Activated T-cell treated with anti-CD3 and anti-CD28 coated beads, Interleukin-2, amount 50 U/mL, for 1 hour (primary cell): ENCODE results near the gene CCAR1.
"Not testable (repeated sequence)": the region's sequence is repeated elsewhere in the genome, so short reads cannot be mapped to it uniquely, and the experiment has no call there.

Experiments used
- DNase-seq: peaks from one replicate; pipeline ENCODE4 v3.0.0-alpha.2; 2020

The CCAR1 gene, protein sequence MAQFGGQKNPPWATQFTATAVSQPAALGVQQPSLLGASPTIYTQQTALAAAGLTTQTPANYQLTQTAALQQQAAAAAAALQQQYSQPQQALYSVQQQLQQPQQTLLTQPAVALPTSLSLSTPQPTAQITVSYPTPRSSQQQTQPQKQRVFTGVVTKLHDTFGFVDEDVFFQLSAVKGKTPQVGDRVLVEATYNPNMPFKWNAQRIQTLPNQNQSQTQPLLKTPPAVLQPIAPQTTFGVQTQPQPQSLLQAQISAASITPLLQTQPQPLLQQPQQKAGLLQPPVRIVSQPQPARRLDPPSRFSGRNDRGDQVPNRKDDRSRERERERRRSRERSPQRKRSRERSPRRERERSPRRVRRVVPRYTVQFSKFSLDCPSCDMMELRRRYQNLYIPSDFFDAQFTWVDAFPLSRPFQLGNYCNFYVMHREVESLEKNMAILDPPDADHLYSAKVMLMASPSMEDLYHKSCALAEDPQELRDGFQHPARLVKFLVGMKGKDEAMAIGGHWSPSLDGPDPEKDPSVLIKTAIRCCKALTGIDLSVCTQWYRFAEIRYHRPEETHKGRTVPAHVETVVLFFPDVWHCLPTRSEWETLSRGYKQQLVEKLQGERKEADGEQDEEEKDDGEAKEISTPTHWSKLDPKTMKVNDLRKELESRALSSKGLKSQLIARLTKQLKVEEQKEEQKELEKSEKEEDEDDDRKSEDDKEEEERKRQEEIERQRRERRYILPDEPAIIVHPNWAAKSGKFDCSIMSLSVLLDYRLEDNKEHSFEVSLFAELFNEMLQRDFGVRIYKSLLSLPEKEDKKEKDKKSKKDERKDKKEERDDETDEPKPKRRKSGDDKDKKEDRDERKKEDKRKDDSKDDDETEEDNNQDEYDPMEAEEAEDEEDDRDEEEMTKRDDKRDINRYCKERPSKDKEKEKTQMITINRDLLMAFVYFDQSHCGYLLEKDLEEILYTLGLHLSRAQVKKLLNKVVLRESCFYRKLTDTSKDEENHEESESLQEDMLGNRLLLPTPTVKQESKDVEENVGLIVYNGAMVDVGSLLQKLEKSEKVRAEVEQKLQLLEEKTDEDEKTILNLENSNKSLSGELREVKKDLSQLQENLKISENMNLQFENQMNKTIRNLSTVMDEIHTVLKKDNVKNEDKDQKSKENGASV

DNA sequence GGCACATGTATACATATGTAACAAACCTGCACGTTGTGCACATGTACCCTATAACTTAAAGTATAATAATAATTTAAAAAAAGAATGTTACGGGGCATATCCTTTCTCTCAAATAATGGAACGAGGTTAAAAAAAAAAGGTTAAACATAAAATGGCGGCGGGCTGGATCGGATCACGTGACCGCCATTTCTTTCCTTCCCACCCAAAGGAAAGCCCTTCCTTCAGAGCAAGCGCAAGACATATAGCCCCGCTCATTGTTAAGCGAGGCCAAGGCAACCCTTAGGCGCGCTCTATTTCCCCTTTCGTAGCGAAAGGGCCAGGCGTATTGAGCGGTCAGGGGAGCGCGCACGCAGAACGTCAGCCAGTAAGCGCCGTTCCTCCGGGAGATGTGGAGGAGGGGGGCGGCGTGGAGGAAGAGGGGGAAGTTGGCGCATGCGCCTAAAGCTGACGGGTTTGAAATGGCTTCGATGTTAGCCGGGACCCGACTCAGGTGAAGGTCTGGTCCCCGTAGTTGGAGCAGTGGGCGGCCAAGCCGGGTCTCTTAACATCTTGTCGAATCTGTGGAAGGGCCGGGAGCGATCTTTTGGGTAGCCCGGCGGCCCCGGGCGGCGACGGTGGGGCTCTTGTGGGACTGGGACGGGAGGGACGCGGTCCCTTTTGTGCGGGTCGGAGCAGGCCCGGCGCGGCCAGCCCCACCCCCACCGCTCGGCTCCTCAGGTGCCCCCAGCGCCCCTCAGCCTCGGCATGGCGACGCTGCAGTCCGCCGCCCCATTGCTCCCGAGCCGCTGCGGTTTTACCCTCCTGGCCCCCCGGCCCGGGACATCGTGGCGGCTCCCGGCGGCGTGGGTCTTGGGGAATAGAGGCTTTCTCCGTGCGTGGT is at the start of gene CCAR1:
TSS of gene CCAR1 (plus strand) at position 447 of the 880 bp plus-strand sequence. CDS start 1,266 bp downstream, outside the sequence.
- DNase-seq, result peak; percentile 94

DNA sequence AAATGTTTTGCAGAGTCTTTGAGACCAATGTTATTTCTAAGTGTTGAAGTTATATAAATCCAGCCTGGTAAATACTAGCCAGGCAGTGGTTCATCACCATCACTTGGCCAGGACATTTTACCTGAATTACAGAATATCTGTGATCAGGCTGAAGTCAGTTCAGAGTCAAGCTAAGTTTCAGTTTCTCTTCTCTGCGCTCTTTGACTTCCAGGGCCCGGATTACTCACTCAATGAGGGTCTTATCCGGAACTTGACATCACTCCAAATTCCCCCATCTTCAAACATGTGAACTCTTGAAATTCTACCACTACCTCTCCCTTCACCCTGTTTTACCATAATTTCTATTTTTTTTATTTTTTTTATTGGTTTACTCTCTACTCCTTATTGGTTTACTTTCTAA is 36.6 kb upstream of the CCAR1 start:
- no peak for DNase-seq

DNA sequence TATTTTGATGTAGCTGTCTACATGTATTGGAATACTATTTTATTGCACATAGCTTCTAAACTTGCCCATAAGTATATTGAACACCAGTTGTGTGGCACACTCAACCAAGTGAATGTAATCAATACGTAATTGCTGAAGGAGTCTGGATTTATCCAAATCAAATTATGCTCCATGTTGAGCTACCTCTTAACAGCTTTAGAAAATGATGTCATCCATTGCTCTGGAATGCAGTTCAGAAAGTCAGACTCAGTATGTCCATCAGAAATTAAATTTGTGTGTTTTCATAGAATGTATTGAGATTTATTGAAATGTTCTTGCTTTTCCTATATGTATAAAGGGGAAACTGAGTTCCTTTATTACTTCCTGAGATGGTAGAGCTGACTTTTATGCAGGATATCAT is 25.0 kb upstream of the CCAR1 start:
- DNase-seq, result no peak

DNA sequence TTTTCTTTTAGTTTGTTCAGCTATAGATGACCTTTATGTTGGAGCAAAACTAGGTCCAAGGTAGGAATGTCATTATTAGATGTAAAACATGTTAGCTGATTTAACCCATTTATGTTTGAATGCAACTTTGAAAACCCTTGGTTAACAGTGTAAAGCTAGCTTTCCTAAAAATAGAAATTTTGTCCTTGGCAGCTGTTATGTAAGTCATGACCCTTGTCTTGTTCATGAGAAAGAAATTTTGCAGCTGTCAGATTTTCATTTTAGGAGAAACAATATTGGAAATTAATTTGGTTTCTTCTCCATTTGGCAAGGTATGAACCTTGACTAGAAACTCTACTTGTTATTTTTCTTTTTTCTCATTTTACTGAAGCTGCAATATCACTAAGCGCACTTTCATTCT is 23.9 kb upstream of the CCAR1 start:
- no peak for DNase-seq

DNA sequence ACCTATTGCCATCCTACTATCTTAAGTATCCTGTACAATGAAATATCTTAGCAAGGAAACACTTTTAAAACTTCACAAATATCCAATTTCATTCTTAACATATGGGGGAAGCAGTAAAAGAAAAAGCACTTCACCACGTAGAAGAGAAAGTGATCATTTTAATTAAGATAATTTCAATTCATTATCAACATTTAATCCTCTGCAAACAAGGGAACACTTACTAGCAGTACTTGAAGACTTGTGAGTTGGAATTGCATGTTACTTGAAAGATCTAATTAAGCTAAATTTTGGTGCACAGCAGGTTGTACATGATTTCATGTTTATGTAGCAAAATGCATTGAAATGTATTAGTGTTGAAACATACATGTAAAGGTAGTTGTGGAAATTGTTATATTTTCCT is 20.8 kb upstream of the CCAR1 start:
- DNase-seq, result no peak

DNA sequence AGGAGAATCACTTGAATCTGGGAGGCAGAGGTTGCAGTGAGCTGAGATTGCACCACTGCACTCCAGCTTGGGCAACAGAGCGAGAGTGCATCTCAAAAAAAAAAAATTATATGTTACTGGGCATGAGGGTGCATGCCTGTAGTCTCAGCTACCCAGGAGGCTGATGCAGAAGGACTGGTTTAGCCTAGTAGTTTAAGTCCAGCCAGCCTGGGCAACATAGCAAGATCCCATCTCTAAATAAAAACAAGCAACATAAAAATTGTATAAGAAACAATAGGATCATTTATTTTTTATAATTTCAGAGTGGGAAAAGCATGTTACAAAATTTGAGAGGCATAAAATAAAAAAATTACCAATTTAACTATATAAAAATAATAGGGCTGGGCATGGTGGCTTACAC is 15.5 kb upstream of the CCAR1 start:
- DNase-seq, result no peak

DNA sequence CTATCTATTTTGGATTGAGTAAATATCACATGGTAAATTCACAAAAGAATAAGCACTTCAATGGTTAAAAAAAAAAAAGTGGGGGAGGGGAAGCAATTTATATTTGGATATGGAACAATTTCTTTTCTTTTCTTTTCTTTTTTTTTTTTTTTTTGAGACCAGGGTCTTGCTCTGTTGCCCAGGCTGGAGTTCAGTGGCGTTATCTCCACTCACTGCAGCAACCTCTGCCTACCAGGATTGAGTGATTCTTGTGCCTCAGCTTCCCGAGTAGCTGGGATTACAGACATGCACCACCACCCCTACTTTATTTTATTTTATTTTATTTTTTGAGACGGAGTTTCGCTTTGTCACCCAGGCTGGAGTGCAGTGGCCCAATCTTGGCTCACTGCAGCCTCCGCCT is 12.1 kb upstream of the CCAR1 start:
- not testable (repeated sequence) for DNase-seq

DNA sequence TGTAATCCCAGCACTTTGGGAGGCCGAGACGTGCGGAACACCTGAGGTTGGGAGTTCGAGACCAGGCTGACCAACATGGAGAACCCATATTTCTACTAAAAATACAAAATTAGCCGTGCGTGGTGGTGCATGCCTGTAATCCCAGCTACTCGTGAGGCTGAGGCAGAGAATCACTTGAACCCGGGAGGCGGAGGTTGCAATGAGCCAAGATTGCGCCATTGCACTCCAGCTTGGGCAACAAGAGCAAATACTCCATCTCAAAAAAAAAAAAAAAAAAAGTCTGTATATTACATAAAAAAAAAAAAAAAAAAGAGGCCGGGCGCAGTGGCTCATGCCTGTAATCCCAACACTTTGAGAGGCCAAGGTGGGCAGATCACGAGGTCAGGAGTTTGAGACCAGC is 8.0 kb upstream of the CCAR1 start:
- not testable (repeated sequence) for DNase-seq

DNA sequence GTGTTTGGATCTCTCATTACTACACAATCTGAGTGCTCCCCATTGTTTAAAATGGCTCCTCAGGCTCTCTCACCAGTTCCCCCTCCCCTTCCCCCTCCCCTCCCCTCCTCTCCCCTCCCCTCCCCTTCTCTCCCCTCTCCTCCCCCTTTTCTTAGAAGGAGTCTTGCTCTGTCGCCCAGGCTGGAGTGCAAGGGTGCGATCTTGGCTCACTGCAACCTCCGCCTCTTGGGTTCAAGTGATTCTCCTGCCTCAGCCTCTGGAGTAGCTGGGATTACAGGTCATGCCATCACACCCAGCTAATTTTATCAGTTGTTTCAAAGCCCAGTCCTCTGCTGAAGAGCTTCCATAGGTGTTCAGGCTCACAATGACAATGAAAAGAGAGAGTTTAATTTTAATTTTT is 3.6 kb upstream of the CCAR1 start:
- DNase-seq, result no peak

DNA sequence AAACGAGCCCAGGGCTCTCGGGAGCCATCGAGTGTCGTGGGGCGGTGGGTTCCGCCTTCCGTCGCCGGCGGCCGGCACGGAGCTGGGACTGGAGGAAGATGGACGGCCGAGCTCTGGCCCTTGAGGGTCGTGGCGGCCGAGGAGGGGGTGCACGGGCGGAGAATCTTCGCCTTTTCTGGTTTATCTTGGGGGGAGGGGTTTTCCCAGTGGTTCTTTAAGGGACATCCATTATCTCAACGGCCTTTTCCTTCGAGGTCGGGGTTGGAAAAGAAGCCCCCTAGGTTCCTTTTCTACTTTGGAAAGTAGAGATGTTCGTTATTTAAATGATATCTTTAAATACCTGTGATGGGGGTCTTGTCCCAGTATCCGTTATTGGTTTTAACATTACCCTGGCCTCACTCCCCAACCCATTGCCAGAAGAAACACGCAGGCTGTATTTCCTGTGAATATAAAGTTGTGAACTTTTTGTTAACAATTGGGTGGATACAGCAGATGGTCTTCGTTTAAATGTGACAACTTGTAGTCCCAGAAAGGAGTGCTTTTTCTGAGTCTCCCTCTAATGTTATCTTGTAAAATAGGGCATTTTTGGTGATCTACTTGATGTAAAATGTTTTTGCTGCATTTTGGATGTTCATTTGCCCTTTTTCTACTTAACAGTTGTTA is 765 bp downstream of the CCAR1 start:
- no peak for DNase-seq

DNA sequence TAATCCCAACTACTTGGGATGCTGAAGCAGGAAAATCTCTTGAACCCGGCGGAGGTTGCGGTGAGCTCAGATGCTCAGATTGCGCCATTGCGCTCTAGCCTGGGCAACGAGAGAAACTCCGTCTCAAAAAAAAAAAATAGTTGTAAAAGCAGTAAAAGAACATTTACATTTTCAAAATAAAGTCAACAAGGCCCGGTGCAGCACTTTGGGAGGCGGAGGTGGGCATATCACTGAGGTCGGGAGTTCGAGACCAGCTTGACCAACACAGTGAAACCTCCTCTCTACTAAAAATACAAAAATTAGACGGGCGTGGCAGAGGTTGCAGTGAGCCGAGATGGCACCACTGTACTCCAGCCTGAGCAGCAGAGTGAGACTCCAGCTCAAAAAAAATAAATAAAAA is 4.0 kb downstream of the CCAR1 start:
- no peak for DNase-seq

DNA sequence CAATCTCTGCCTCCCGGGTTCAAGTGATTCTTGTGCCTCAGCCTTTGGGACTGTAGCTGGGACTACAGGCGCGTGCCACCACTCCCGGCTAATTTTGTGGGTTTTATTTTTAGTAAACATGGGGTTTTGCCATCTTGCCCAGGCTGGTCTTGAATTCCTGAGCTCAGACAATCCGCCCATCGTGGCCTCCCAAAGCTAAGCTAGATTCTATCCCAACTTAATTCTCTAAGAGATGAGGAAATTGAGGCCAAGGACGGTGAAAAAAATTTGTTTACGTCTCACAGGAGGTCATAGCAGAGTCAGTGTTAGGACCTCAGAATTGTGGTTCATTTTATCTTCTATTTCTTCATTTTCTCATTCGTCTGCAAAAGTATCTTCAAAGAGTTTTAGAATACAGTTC is 6.1 kb downstream of the CCAR1 start:
- DNase-seq, result no peak

DNA sequence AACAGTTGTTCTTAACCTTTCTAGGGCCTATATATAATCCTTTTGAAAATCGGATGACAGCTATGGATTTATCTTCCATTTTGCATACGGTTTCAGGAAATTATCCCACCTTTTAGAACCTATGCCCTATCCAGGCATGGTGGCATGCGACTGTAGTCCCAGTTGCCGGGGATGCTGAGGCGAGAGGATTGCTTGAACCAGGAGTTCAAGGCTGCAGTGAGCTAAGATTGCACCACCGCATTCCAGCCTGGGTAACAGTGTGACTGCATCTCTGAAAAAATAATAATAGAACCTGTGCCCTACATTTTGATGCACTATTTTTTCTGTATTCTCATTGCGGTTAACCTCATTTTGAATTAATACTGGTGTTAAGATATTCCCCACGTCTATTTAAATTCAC is 11.6 kb downstream of the CCAR1 start:
- no peak for DNase-seq

DNA sequence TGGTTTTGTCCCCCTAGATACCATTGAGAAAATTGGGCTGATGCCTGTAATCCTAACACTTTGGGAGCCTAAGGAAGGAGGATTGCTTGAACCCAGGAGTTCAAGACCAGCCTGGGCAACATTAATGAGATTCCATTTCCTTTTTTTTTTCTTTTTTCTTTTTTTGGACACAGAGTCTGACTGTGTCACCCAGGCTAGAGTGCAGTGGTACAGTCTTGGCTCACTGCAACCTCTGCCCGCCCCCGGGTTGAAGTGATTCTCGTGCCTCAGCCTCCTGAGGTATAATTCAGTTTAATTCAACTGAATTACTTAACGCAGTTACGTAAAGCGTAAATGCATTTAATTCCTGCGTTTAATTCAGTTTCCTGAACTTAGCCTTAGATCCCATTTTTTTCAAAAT is 13.3 kb downstream of the CCAR1 start:
- DNase-seq, result no peak

DNA sequence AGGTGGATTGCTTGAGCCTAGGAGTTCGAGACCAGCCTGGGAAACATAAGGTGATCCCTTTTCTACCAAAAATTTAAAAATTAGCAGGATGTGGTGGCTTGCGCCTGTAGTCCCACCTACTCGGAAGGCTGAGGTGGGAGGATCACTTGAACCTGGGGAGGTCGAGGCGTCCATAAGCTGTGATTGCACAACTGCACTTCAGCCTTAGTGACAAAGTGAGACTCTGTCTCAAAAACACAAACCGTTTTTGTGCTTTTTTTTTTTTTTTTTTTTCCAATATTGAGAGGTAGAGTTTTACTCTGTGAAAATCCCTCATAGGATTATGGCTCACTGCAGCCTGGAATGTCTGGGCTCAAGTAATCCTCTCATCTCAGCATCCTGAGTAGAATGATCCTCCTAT is 14.1 kb downstream of the CCAR1 start:
- no peak for DNase-seq

DNA sequence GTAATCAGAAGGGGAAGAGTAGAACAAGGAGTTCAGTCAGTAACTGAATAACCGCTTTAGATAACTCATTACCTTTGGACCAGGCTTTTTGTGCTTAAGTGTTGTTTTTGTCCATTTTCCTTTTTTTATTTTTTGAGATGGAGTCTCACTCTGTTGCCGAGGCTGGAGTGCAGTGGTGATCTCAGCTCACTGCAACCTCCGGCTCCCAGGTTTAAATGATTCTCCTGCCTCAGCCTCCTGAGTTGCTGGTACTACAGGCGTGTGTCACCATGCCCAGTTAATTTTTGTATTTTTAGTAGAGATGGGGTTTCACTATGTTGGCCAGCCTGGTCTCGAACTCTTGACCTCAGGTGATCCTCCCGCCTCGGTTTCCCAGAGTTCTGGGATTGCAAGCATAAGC is 14.7 kb downstream of the CCAR1 start:
- not testable (repeated sequence) for DNase-seq

DNA sequence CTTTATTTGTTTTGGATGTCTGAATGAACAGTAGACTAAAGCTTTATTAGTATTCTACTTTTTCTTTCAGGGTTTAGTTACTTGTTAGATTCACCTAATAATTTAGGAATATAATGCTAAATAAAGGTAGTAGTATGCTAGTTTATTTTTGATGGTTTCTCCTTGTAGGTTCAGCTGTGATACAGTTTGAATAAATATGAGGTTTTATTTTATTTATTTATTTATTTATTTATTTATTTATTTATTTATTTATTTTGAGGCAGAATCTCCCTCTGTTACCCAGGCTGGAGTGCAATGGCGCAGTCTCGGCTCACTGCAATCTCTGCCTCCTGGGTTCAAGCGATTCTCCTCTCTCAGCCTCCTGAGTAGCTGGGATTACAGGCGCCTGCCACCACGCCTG is 19.6 kb downstream of the CCAR1 start:
- not testable (repeated sequence) for DNase-seq

DNA sequence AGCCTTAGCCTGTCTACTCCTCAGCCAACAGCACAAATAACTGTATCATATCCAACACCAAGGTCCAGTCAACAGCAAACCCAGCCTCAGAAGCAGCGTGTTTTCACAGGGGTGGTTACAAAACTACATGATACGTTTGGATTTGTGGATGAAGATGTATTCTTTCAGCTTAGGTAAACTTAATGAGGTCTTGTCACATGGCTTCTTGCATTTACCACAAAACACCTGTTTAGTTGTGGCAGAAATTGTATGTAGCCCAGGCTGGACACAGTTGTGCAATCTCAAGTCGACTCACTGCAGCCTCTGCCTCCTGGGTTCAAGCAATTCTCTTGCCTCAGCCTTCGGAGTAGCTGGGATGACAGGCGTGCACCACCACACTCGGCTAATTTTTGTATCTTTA is 21.4 kb downstream of the CCAR1 start:
- no peak for DNase-seq

DNA sequence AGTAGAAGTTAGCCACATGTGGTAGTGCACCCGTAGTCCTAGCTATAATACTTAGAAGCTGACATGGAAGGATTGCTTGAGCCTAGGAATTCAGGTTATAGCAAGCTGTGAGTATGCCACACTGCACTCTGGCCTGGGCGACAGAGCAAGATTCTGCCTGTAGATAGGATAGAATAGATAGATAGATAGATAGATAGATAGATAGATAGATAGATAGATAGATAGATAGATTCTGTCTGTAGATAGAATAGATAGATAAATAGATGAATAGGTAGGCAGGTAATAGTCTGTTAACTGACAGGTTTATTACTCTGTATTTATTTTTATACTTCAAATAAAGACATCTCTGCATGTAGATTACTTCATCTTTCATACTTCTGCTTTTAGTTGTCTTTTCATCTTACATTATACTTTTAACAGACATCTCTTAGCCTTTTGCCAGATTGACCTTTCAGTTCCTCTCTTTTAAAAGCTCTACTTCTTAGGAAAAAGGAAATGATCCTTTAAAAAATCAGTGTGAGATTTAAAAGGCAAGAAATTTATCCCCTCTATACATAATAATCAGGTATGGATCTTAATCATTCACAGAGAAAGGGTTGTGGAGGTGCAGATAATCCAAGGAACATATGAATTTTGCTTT is 31.8 kb downstream of the CCAR1 start:
- no peak for DNase-seq

DNA sequence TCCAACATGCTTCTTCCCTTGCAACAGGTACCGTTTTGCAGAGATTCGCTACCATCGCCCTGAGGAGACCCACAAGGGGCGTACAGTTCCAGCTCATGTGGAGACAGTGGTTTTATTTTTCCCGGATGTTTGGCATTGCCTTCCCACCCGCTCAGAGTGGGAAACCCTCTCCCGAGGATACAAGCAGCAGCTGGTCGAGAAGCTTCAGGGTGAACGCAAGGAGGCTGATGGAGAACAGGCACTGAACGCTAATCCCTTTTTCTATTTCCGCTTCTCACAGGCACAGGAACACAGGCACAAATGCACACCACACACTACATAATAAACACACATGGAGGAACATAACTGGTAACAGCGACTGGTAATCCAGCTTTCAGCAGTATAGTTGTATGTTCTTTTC is 35.2 kb downstream of the CCAR1 start:
- no peak for DNase-seq

DNA sequence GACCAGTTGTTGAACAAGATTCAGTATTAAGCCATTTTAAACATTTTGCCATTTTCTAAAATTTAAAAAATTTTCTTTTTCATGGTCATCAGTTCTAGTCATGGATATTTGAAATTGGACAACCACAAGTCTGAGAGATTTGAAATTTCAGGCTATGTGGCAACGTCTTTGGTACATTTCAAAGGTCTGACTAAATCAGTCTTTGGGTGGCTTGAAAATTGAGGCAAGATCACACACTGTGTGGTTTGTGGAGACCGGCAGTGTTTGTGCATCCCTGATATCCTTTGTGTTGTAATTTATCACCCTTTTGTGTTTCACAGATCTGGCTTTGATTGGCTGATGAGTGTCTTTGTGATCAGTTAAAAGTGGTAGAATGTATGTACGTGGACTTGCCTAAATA is 35.7 kb downstream of the CCAR1 start:
- no peak for DNase-seq
